Epithelial cell of esophagus (primary cell): ENCODE results near the gene ASCC3.

ENCODE experiments used
- DNase-seq: peaks from one replicate; pipeline ENCODE4 v3.0.0; 2010; ENCODE audit warnings: low read depth
- H3K4me3 ChIP-seq: 2 replicates; pipeline ENCODE4 v1.5.1; 2011; ENCODE audit warnings: mild to moderate bottlenecking, low read length, control low read depth
- TF ChIP-seq, protein P1 (sequence below): IDR thresholded peaks from 2 replicates; pipeline ENCODE4 v1.5.1; 2011; ENCODE audit warnings: low read depth, mild to moderate bottlenecking, low read length, control low read depth, inconsistent platforms; ENCODE audit not compliant: insufficient read depth; ENCODE audit errors: missing control alignments

ASCC3 gene

DNA sequence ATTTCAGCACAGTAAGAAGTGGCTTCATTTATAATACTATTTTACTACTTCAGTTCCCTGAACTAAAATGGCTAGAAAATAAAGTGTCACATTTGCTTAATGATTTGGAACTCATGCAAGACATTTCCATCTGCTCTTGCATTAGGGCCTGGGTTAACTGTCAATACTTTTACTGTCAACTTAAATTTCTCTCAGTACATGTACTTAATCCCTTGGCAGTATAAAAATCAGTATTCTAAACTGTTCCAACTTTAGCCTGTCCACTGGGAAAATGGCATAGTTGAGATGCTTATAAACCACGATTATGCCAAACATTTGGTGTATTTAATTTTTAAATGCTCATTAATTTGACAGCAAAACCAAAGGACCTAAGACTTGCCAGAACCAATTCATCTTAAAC, 154.5 kb downstream of the ASCC3 start:
- no peak for DNase-seq
- H3K4me3 ChIP-seq = no peak overlapping the region
- TF ChIP-seq, protein P1, sequence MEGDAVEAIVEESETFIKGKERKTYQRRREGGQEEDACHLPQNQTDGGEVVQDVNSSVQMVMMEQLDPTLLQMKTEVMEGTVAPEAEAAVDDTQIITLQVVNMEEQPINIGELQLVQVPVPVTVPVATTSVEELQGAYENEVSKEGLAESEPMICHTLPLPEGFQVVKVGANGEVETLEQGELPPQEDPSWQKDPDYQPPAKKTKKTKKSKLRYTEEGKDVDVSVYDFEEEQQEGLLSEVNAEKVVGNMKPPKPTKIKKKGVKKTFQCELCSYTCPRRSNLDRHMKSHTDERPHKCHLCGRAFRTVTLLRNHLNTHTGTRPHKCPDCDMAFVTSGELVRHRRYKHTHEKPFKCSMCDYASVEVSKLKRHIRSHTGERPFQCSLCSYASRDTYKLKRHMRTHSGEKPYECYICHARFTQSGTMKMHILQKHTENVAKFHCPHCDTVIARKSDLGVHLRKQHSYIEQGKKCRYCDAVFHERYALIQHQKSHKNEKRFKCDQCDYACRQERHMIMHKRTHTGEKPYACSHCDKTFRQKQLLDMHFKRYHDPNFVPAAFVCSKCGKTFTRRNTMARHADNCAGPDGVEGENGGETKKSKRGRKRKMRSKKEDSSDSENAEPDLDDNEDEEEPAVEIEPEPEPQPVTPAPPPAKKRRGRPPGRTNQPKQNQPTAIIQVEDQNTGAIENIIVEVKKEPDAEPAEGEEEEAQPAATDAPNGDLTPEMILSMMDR = no peak

DNA sequence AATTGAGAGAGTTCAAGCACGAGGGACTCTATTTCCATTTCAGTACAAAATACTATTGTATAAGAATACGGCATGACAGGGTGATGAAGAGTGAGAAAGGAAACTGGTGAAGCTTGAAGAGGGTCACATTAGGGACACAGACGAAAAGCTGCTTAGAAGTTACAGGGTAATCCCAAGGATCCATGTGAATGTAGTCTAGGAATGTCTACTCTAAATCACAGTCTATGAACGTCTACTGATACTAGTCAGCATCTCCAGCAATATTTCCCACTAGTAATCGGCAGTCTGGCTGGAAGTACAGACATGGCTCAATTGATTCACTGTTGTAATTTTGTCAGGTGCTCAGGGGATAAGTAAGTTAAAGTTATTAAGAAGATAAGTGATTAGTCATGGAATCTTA, 156.4 kb downstream of the ASCC3 start:
- no peak overlapping the region for H3K4me3 ChIP-seq
- TF ChIP-seq, protein P1 = no peak
- no peak for DNase-seq

DNA sequence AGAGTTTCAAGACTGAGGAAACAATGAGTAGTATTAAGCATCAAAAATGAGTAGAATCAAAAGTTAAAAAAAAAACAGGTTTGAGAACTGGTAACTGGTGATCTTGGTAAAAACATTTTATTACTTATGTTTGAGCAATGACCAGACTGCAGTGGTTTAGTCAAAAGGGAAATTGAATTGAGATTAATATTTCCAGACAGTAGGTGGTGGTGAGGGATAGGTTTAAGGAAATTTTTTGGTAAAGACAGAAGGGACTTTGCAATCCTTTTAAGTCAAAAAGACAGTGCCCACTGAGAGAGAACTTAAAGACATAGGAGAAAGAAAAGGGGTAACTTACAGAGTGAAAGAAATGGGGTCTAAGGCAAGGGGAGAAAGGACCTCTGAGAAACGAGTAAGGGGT, 156.9 kb downstream of the ASCC3 start:
- no peak overlapping the region for H3K4me3 ChIP-seq
- DNase-seq = no peak
- TF ChIP-seq, protein P1 = no peak

DNA sequence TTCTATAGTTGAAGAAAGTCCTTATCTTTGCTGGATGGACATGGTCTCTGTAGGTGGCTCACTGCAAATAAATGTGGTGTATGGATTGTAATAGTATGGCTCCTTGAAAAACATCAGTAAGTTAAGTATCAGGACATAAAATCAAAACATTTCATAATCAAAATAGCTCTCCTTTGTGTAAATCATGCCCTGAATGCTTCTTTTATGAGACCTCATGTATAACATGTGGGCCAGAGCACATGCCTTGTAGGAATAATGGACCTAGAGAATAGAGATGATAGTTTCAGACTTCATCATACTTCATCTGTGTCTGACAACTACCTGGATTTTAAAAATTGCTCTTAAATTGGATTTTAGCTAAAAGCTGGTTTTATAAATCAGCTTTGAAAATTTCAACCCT, 159.9 kb downstream of the ASCC3 start:
- DNase-seq = no peak
- TF ChIP-seq, protein P1 = no peak
- no peak overlapping the region for H3K4me3 ChIP-seq

DNA sequence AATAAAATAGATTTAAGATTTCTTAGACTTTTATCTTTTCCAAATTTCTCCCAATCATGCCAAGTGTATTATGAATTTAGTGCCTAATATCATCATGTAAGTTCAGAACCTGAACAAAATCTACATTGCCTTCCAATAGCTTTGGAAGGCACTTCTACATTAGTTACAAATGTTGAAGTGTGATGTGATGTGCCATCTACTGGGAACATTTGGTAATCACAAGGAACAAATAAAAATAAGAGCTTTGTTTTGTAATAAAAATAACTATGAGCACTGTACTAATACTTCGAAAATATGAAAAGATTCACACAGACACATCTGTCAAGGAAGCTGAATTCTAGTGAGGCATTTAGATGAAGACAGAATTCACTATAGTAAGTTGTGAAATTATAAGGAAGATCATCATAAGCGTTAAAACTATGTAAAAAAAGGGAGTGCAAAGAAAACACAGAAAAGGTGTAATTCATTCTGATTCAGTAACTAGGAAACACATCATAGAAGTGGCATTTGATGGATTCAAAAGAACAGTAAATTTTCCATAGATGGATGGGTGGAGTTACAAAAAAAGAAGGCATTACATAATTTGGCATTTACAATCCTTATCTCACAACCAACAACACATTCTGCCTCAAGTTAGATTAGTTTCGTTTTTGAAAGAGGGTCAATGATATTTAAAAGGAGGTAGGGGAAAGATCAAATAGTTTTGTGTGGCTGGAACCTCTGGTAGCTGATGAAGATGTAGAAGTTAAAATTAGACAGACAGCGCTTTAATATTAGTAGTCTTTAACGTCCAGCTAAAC, 161.0 kb downstream of the ASCC3 start:
- TF ChIP-seq, protein P1 = peak; percentile 56
- DNase-seq = peak; percentile 42
- H3K4me3 ChIP-seq = no peak overlapping the region

DNA sequence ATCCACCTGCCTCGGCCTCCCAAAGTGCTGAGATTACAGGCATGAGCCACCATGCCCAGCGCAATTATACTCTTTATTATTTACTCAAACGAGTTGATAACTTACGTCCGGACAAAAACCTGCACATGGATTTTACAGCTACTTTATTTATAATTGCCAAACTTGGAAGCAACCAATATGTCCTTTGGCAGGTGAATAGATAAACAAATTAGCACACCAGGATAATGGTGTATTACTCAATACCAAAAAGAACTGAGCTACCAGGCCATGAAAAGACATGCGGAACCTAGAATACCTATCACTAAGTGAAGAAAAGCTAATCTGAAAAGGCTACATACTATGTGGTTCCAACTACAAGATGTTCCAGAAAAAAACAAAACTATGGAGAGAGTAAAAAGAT, 168.1 kb downstream of the ASCC3 start:
- no peak overlapping the region for H3K4me3 ChIP-seq
- DNase-seq = no peak
- TF ChIP-seq, protein P1 = no peak

DNA sequence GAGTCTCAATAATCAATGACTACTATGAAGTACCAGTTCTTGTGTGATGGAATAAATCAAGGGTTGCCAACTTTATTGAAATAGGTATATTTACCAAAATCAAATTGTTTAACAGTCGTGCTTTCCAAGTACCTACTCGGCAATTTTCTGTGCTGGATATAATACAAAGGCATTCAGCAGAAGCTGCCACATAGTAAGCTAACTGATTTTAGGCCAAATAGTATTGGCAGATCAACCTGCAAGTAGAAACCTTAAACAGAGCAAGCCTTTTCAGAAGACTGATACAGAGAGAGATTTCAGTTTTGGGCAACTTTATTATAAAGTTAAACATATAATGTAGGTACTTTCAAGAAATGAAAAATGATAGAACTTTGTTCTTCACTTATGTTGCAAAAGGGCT, 174.6 kb downstream of the ASCC3 start:
- DNase-seq = no peak
- H3K4me3 ChIP-seq = no peak overlapping the region
- TF ChIP-seq, protein P1 = no peak
